Stimulated activated CD8-positive, alpha-beta memory T cell treated with anti-CD3 and anti-CD28 coated beads, Interleukin-4, amount 100 ng/mL, for 1 hour (primary cell): ENCODE data around the gene RAPGEF5.

Source experiments
- DNase-seq, 2 donors: peaks; one replicate each; pipeline ENCODE4 v3.0.0-alpha.2; 2020; ENCODE audit warnings: low read depth in 2 of 2, low spot score in 1 of 2

RAPGEF5 gene

DNA sequence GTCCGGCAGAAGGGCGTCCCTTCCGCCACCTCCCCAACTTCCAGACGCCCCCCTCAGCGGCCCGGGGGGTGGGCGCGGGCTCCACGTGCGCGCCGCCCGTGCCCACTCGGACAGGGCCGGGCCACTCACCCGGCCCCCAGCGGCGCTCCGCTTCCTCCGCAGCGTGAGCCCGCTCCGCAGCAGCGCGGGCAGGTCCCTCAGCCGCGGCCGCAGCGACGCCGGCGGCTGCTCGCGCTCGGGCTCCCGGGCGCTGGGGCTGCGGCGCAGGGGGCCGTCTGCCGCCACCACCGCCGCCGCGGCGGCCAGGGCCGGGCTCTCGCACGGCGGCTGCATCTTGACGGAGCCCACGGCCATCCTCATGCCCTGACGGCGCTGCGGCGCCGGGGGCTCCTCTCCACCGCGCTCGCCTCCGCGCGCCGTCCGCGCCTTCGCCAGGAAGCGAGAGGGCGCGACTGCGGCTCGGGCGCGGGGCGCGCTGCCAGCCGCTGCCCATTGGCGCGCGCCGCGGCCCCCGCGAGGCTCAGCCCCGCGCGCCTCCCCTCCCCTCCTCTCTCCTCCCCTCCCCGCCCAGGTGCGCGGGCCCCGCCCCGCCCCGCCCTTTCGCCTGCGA lies at the start of gene RAPGEF5:
RAPGEF5 (minus strand) TSS at position 454 of the 610 bp plus-strand sequence; CDS start at position 360, 94 bp downstream.
- no peak for DNase-seq

- no peak for DNase-seq
These were observed 49.8 kb upstream of the RAPGEF5 start for GRCh38 chr7:22406715-22407114.

DNA sequence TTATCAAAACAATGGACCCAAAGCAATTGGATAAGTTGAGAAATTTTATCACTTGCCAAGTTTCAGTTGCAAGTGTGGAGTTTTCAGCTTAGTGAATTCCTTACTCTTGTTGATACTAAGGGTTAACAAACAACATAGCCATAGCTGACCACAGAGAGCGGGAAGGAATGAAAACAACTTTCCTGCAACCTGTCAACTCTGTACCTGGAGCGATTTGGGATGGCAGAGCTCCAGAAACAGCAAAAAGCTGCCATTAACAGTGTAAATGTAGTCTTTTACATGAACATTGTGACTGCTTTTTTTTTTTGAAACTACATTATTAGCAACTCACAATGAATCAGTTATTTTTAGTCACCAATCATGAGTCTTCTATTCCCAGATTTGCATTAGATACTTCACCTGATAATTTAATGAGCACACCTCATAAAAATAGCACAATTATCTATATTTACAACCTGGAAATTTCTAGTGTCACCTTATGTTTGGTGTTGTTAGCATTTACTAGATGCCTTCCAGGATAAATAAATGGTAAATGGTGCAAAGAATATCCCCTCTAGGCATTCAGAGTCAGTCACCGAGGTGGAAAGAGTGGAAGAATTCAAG lies 47.6 kb upstream of the RAPGEF5 start:
- no peak for DNase-seq

- no peak for DNase-seq
These were observed 46.4 kb upstream of the RAPGEF5 start for GRCh38 chr7:22403344-22403743.

- DNase-seq, result no peak
These were observed 45.3 kb upstream of the RAPGEF5 start for GRCh38 chr7:22402250-22402649.

DNA sequence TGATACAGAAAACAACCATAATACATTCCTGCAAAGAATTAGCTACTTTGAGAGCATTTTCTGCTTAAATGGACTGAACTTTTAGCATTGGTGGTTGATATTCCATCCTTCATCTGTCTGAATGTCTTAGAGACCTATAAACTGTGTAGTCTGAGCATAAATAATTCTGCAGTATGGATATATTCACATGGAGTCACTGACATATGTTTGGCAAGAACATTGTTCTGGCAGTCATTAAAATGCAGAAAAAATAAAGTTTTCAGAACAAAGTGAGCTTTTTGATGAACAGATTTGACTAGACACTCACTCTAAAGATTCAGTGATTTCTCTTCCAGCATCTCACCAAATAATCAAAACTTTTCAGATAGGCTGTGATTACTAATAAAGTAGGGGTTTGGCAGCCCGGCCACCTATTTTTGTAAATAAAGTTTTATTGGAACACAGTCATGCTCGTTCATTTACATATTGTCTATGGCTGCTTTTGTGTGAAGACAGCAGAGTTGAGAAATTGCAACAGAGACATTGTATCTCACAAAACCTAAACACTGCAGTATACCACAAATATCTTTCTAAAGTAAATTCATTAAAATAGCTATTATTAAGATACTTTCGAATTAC lies 44.1 kb upstream of the RAPGEF5 start:
- DNase-seq, result no peak

- DNase-seq, result no peak
These were observed 43.3 kb upstream of the RAPGEF5 start for GRCh38 chr7:22400150-22400814.

GRCh38 chr7:22399546-22399945 lies 42.6 kb upstream of the RAPGEF5 start:
- no peak for DNase-seq

DNA sequence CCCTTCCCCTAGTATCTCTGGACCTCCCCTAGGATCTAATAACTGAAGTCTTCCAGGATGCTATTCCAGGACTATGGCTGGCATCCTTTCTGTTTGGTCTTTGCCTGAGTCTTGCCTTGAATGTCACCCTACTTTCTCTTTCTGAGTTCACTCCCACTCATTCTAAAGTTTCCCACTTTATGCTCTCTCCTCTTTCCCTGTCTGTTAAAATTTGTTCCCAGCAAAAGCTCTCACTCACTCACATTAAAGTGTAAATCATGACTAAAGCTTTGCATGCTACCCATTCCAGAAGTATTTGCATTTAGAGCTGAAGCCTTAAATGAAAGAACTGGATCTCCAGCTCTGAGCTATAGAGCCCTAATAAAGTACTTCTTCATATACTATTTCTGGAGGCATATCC lies 42.1 kb upstream of the RAPGEF5 start:
- no peak for DNase-seq

DNA sequence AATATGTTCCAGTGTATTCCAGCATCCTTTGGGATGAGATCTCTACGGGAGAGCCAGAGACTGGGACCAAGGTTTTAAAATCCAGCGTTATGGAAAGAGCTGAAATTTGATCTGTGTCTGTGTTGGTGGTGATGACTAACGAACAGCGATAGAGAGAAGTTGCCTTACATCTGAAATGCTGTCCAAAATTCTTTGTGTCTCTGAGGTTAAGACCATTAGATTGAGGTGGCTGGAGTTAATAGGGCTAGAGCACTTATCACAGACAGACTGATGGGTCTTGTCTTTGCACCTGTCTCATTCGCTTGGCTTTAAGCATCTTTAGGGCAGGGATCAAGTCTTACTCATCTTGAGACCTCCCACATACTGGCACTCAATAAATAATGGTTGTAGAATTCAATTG lies 41.0 kb upstream of the RAPGEF5 start:
- DNase-seq, result no peak

GRCh38 chr7:22395222-22395621 lies 38.3 kb upstream of the RAPGEF5 start:
- DNase-seq, result no peak

DNA sequence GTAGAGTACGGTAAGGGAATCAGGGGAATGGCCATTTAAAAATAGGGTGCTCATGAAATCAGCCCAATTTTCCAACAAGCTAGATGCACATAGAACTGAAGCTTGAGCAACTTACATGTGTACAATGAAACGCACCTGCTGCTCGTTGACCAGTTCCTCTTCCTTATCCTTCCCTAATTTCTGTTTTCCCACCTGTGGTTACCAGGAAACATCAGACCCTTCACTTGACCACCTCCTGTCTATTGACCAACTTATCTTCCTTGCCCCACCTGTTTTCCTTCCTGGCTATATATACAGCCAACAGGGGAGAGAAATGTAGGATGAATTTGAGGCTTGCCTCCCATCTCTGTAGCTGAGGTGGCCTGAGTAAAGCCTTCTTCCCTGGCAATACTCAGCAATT lies 37.8 kb upstream of the RAPGEF5 start:
- DNase-seq, result no peak

DNA sequence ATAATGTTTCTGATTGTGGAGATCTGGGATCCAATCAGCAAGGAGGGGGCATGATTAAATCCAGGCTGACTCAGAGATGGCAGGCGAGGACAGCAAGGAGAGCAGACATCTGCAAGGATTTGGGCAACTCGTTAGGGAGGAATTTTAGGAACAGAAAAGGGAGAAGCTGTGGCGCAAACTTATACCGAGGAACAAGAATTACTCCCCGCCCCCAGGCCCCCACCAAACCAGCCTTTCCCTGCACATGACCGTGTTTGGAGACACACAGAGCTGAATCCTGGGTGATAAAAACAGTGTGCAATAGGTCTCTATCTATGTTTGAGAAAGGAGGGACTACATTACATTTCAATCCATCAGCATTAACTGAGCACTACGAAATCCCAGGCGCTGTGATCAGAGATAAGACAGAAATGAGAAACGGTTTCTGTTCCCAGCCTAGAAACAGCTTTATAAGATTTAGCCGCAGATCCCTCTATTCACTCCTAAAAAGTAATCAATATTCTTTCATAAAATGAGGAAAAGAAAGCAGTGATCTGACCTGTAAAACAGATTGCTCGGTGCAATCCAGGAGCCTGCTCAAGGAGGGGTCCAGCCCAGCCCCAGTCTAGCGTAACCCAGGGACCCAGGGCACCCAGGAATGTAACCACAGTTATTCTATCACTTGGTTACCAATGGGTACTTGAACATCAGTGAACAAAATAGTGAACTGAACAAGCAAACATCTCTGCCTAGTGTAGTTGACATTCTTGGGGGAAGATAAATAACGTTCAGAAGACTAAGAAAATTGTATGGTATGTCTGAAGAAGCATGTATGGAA lies 37.2 kb upstream of the RAPGEF5 start:
- DNase-seq, result no peak

DNA sequence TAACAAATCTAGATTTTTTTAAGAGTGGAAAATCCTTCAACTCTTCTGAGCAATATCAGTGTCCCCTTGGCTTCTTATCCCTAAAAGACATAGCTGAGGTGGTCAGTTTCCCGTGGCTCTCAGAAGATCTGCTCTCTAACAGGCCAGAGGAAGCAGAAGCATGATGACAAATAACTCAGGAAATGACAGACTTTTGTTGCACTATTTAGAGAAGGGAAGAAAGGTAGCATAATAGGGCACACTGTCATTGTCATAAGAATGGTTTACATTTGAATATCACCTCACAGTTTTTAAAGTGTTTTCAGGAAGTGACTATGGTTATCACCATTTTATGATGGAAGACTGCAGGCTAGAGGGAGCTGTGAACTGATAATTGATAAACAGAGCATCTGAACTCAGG lies 33.6 kb upstream of the RAPGEF5 start:
- no peak for DNase-seq

- DNase-seq, result no peak
These were observed 32.9 kb upstream of the RAPGEF5 start for GRCh38 chr7:22389892-22390291.

DNA sequence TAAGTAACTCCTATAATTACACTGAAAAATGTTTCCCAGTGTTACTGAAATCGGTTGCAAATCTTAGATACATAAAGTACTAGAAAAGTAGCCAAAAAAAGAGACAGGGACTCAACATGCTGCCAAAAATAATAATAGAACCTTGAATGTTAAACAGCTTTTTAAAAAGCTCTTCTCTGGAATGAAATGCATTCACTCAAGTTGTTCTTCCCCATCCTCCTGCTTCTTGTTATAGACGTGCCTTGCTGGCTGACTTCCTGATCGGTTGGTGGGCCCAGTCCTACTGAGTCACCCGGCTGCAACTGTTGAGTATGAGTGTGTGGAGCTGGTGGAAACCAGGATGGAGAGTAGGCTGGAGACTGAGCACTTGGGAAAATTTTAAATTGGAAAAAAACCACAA lies 30.6 kb upstream of the RAPGEF5 start:
- no peak for DNase-seq

- no peak for DNase-seq
These were observed 29.9 kb upstream of the RAPGEF5 start for GRCh38 chr7:22386865-22387264.

DNA sequence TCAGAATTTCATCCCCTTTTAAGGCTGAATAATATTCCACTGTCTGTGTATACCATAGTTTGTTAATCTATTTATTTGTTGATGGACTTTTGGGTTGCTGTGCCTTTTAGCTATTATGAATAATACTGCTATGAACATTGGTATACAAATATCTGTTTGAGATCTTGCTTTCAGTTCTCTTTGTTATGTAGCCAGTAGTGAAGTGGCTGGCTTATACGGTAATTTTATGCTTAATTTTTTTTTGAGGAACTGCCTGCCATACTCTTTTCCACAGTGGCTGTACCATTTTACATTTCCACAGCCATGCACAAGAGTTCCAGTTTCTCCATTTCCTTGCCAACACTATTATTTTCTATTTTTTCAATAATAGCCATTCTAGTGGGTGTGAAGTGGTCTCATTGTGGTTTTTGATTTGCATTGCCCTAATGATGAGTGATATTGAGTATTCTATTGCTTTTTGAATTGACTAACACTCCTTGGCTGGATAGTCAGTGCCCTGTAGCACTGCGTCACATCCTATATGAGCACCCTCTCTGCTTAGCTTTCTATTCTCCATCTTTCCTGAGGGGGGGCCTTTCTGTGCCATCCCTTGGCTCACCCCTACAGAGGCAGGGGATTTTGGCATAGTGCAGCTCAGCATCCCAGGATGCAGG lies 29.4 kb upstream of the RAPGEF5 start:
- DNase-seq, result no peak

GRCh38 chr7:22385326-22385725 lies 28.4 kb upstream of the RAPGEF5 start:
- no peak for DNase-seq

GRCh38 chr7:22380333-22380732 lies 23.4 kb upstream of the RAPGEF5 start:
- DNase-seq, result no peak
